22Rv1 (cell line): Measurements from ENCODE around the gene KRT81.

Source experiments
- H3K27ac ChIP-seq: fragments of 450-650 bp; 2 replicates; pipeline ENCODE4 v1.5.1; 2017
- ZFX ChIP-seq: fragments of 450-650 bp; IDR thresholded peaks from 2 replicates; pipeline ENCODE4 v1.6.1; 2017; ENCODE audit warnings: antibody characterized with exemption, borderline replicate concordance
- TF ChIP-seq, protein P1 (sequence below): fragments of 450-650 bp; IDR thresholded peaks from 2 replicates; pipeline ENCODE4 v1.5.1; 2017; ENCODE audit warnings: mild to moderate bottlenecking

Gene KRT81

GRCh38 chr12:52256584-52256935 lies 34.8 kb downstream of the KRT81 start:
- H3K27ac ChIP-seq: no peak overlapping the region
- TF ChIP-seq ZFX: no peak
- TF ChIP-seq, protein P1, sequence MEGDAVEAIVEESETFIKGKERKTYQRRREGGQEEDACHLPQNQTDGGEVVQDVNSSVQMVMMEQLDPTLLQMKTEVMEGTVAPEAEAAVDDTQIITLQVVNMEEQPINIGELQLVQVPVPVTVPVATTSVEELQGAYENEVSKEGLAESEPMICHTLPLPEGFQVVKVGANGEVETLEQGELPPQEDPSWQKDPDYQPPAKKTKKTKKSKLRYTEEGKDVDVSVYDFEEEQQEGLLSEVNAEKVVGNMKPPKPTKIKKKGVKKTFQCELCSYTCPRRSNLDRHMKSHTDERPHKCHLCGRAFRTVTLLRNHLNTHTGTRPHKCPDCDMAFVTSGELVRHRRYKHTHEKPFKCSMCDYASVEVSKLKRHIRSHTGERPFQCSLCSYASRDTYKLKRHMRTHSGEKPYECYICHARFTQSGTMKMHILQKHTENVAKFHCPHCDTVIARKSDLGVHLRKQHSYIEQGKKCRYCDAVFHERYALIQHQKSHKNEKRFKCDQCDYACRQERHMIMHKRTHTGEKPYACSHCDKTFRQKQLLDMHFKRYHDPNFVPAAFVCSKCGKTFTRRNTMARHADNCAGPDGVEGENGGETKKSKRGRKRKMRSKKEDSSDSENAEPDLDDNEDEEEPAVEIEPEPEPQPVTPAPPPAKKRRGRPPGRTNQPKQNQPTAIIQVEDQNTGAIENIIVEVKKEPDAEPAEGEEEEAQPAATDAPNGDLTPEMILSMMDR: no peak

DNA sequence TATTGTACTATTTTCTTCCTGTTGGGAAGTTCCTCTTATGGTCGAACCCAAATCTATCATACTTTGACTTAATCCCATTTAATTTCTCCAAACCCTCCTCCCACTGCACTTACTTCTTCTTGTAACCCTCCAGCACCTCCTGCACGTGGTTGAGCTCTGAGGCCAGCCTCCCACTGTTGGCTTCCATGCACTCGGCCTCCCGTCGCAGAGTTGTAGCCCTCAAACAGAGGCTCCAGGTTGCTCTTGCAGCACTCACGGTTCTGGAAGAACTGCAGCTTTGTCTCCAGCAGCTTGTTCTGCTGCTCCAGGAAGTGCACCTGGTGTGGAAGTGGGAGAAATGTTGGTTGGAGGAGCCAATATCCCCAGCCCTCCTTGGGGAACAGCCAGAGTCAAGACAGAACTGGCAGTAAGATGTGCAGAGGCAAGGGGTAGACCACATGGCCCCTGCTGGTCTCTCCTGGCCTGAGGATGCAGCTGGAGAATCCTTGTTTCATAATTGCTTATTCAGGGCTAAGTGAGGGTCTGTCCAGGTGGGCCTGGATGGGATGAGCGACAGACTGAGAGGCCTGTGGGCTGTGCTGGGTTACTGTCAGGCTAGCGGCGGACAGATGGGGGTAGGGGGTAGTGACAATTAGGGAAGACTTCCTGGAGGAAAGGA lies 35.3 kb downstream of the KRT81 start:
- no peak overlapping the region for H3K27ac ChIP-seq
- TF ChIP-seq, protein P1: no peak
- no peak for TF ChIP-seq ZFX

DNA sequence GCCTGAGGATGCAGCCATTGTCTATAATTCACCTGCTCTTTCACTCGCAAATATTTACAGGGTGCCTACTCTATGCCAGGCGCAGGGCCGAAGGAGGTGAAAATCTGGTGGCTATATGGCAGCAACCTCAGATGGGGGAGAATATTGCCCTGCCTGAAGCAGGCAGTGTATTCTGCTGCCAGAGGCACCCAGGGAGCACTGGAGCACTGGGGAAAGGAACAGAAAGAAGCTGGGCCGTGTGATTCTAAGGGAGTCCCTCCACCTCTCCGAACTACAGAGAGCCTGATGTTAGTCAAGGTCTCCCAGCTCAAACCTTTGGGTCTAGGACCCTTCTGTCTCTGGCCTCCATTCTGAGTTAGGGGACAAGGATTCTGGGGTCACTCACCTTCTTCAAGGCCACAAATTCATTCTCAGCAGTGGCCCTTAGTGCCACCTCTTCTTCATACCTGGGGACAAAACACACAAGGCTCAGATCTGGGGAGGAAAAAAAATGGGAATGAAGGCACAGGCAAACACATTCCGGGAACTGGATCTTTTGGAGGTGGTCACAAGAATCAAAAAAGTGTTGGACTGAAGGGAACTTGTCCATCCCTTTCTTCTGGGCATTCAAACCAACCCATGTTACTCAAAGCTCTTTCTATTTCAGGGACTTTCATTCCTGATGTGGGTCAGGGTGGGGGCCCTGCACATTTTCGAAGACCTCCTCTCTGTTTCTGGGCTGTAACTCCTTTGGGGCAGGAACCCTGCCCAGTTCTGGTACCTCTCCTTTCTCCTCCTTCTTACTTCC lies 36.2 kb downstream of the KRT81 start:
- no peak overlapping the region for H3K27ac ChIP-seq

GRCh38 chr12:52254180-52254964 lies 37.0 kb downstream of the KRT81 start:
- TF ChIP-seq ZFX: no peak
- TF ChIP-seq, protein P1: no peak
- no peak overlapping the region for H3K27ac ChIP-seq

More for the DNA sequence above, 36.2 kb downstream of the KRT81 start:
- TF ChIP-seq ZFX: no peak
- TF ChIP-seq, protein P1: no peak

GRCh38 chr12:52253391-52254179 lies 37.7 kb downstream of the KRT81 start:
- TF ChIP-seq, protein P1: no peak
- TF ChIP-seq ZFX: no peak
- no peak overlapping the region for H3K27ac ChIP-seq

- TF ChIP-seq, protein P1: no peak
- TF ChIP-seq ZFX: no peak
- no peak overlapping the region for H3K27ac ChIP-seq
Measured at GRCh38 chr12:52252728-52253343, 38.5 kb downstream of the KRT81 start.
